Suprapubic skin (tissue), 3 donors: Measurements from ENCODE around the gene SELENOH.

ENCODE experiments used
- CTCF ChIP-seq, 2 donors: fragments of 200-600 bp in 1 of 2; fragments of 450-650 bp in 1 of 2; sonication (generic) in 1 of 2; IDR thresholded peaks; one replicate each; pipeline ENCODE4 v1.5.1; 2016 to 2019; ENCODE audit warnings: antibody characterized with exemption in 2 of 2, mild to moderate bottlenecking in 1 of 2, moderate library complexity in 1 of 2
- POLR2AphosphoS5 ChIP-seq, 3 donors: sonication (generic); formaldehyde crosslinking; IDR thresholded peaks; one replicate each; pipeline ENCODE4 v1.6.1; 2017; ENCODE audit warnings: antibody characterized with exemption in 3 of 3

- TF ChIP-seq CTCF (IDR thresholded peaks at IDR 0.05) (no peak), POLR2AphosphoS5 (IDR thresholded peaks at IDR 0.05) (no peak)
These were observed 12.5 kb upstream of the SELENOH start for GRCh38 chr11:57728829-57729228.
